HEK293 (cell line): ENCODE data around the gene TRIM2.

Experiments used
- CTCF ChIA-PET: fragments of 350-600 bp; formaldehyde crosslinking; extraction: SDS; loops from one replicate; lab custom pipeline; 2021; ENCODE audit warnings: antibody characterized with exemption; lab: Yijun Ruan, JAX
- POLR2A ChIA-PET: fragments of 300-600 bp; formaldehyde crosslinking; extraction: SDS; loops from one replicate; lab custom pipeline; 2020; ENCODE audit warnings: antibody characterized with exemption, inconsistent platforms; lab: Yijun Ruan, JAX
- H3K27ac ChIP-seq: fragments of 200-500 bp; sonication (Bioruptor generic); 2 replicates; pipeline ENCODE4 v1.5.1; 2014; ENCODE audit warnings: low read depth, low read length, control low read depth, inconsistent platforms; ENCODE audit errors: extremely low read depth
- H3K36me3 ChIP-seq, 2 experiments: fragments of 200-500 bp in 1 of 2; sonication (Bioruptor generic) in 1 of 2; 1 replicate in 1 of 2; 2 replicates in 1 of 2; pipeline ENCODE4 v1.5.1; 2014 to 2017; ENCODE audit warnings: inconsistent platforms in 2 of 2, low read length in 2 of 2; ENCODE audit not compliant: control insufficient read depth in 2 of 2, insufficient read depth in 1 of 2
- H3K4me1 ChIP-seq: fragments of 200-500 bp; sonication (Bioruptor generic); 2 replicates; pipeline ENCODE4 v1.5.1; 2014; ENCODE audit warnings: mild to moderate bottlenecking, low read length, inconsistent platforms; ENCODE audit not compliant: control insufficient read depth, insufficient read depth
- H3K4me3 ChIP-seq: 2 replicates; pipeline ENCODE4 v1.5.1; 2011; ENCODE audit warnings: low read depth, mild to moderate bottlenecking, control low read depth, low read length, moderate library complexity
- H3K9me3 ChIP-seq: fragments of 200-500 bp; sonication (Bioruptor generic); 2 replicates; pipeline ENCODE4 v1.5.1; 2014; ENCODE audit warnings: low read depth, low read length, inconsistent platforms; ENCODE audit not compliant: control insufficient read depth, insufficient read depth
- FEZF1 ChIP-seq: fragments of 450-650 bp; formaldehyde crosslinking; IDR thresholded peaks from 2 replicates; pipeline ENCODE4 v1.5.1; 2016; ENCODE audit warnings: missing biosample characterization, missing genetic modification characterization
- HOXC10 ChIP-seq: sonication (generic); formaldehyde crosslinking; IDR thresholded peaks from 2 replicates; pipeline ENCODE4 v1.8.1; 2023; ENCODE audit warnings: mild to moderate bottlenecking, missing genetic modification reagents
- HOXD13 ChIP-seq: sonication (generic); formaldehyde crosslinking; IDR thresholded peaks from 2 replicates; pipeline ENCODE4 v1.8.0; 2022; ENCODE audit warnings: missing genetic modification reagents, borderline replicate concordance
- REPIN1 ChIP-seq: fragments of 450-650 bp; formaldehyde crosslinking; IDR thresholded peaks from 2 replicates; pipeline ENCODE4 v1.5.1; 2017; ENCODE audit warnings: missing biosample characterization, missing genetic modification characterization, low read depth
- ZEB2 ChIP-seq: fragments of 450-650 bp; formaldehyde crosslinking; IDR thresholded peaks from 2 replicates; pipeline ENCODE4 v1.5.1; 2016; ENCODE audit warnings: missing biosample characterization, missing genetic modification characterization
- ZNF174 ChIP-seq: fragments of 450-650 bp; formaldehyde crosslinking; IDR thresholded peaks from 2 replicates; pipeline ENCODE4 v1.5.0; 2017; ENCODE audit warnings: missing biosample characterization, mild to moderate bottlenecking, missing genetic modification characterization
- ZNF184 ChIP-seq: fragments of 450-650 bp; IDR thresholded peaks from 2 replicates; pipeline ENCODE4 v1.5.1; 2018; ENCODE audit warnings: missing biosample characterization, mild to moderate bottlenecking, missing genetic modification characterization
- ZNF311 ChIP-seq: fragments of 450-650 bp; formaldehyde crosslinking; IDR thresholded peaks from 2 replicates; pipeline ENCODE4 v1.5.1; 2017; ENCODE audit warnings: missing biosample characterization, missing genetic modification characterization, borderline replicate concordance
- ZNF510 ChIP-seq: fragments of 450-650 bp; formaldehyde crosslinking; IDR thresholded peaks from 2 replicates; pipeline ENCODE4 v1.5.1; 2018; ENCODE audit warnings: mild to moderate bottlenecking, missing genetic modification characterization, missing biosample characterization; ENCODE audit not compliant: insufficient replicate concordance
- ZNF529 ChIP-seq: fragments of 450-650 bp; formaldehyde crosslinking; IDR thresholded peaks from 2 replicates; pipeline ENCODE4 v1.5.1; 2017; ENCODE audit warnings: missing genetic modification characterization, missing biosample characterization; ENCODE audit not compliant: insufficient replicate concordance
- ZNF658 ChIP-seq: fragments of 450-650 bp; formaldehyde crosslinking; IDR thresholded peaks from 2 replicates; pipeline ENCODE4; 2016; ENCODE audit warnings: missing biosample characterization, missing genetic modification characterization
- ZNF701 ChIP-seq: fragments of 450-650 bp; formaldehyde crosslinking; IDR thresholded peaks from 2 replicates; pipeline ENCODE4 v1.5.1; 2016; ENCODE audit warnings: missing biosample characterization, missing genetic modification characterization
- ZNF76 ChIP-seq: fragments of 450-650 bp; formaldehyde crosslinking; IDR thresholded peaks from 2 replicates; pipeline ENCODE4; 2016; ENCODE audit warnings: low read depth, missing biosample characterization, missing genetic modification characterization, borderline replicate concordance
- ZNF776 ChIP-seq: fragments of 450-650 bp; formaldehyde crosslinking; IDR thresholded peaks from 2 replicates; pipeline ENCODE4 v1.5.0; 2017; ENCODE audit warnings: missing biosample characterization, missing genetic modification characterization, borderline replicate concordance
- ZNF777 ChIP-seq: fragments of 450-650 bp; formaldehyde crosslinking; IDR thresholded peaks from 2 replicates; pipeline ENCODE4 v1.5.1; 2017; ENCODE audit warnings: missing biosample characterization, missing genetic modification characterization, borderline replicate concordance
- ZNF785 ChIP-seq: fragments of 450-650 bp; formaldehyde crosslinking; IDR thresholded peaks from 2 replicates; pipeline ENCODE4 v1.5.1; 2016; ENCODE audit warnings: missing biosample characterization, missing genetic modification characterization
- TF ChIP-seq, protein P1 (sequence below): fragments of 450-650 bp; formaldehyde crosslinking; IDR thresholded peaks from 2 replicates; pipeline ENCODE4 v1.5.1; 2016; ENCODE audit warnings: missing biosample characterization, missing genetic modification characterization
- TF ChIP-seq, protein P2 (sequence below): fragments of 450-650 bp; formaldehyde crosslinking; IDR thresholded peaks from 2 replicates; pipeline ENCODE4 v1.5.1; 2016; ENCODE audit warnings: missing biosample characterization, missing genetic modification characterization
- TF ChIP-seq, protein P3 (sequence below): fragments of 450-650 bp; formaldehyde crosslinking; IDR thresholded peaks from 2 replicates; pipeline ENCODE4 v1.5.1; 2016; ENCODE audit warnings: missing biosample characterization, missing genetic modification characterization
- TF ChIP-seq, protein P4 (sequence below): fragments of 450-650 bp; formaldehyde crosslinking; IDR thresholded peaks from 2 replicates; pipeline ENCODE4 v1.5.1; 2016; ENCODE audit warnings: missing biosample characterization, missing genetic modification characterization
- TF ChIP-seq, protein P5 (sequence below): fragments of 450-650 bp; formaldehyde crosslinking; IDR thresholded peaks from 2 replicates; pipeline ENCODE4 v1.5.1; 2017; ENCODE audit warnings: missing biosample characterization, missing genetic modification characterization
- TF ChIP-seq, protein P6 (sequence below): fragments of 450-650 bp; formaldehyde crosslinking; IDR thresholded peaks from 2 replicates; pipeline ENCODE4 v1.5.1; 2017; ENCODE audit warnings: missing biosample characterization, mild to moderate bottlenecking, missing genetic modification characterization, moderate library complexity

TRIM2 gene

DNA sequence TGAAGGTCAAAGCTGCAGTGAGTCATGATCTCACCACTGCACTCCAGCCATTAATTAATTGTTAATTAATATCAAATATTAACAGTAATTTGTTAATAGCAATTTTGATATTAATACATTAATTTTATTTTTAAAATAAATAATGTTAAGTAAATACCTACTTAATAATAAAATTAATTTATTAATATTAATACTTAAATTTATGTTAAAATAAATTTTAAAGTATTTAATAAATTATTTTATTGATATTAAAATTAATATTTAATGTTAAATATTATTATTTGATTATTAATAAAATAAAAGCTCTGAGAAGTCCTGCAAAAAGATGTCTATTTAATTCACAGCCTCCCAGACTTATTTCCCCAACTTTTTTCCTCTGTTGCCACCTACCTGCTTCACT, 25.1 kb upstream of the TRIM2 start (continued):
- TF ChIP-seq, protein P1, sequence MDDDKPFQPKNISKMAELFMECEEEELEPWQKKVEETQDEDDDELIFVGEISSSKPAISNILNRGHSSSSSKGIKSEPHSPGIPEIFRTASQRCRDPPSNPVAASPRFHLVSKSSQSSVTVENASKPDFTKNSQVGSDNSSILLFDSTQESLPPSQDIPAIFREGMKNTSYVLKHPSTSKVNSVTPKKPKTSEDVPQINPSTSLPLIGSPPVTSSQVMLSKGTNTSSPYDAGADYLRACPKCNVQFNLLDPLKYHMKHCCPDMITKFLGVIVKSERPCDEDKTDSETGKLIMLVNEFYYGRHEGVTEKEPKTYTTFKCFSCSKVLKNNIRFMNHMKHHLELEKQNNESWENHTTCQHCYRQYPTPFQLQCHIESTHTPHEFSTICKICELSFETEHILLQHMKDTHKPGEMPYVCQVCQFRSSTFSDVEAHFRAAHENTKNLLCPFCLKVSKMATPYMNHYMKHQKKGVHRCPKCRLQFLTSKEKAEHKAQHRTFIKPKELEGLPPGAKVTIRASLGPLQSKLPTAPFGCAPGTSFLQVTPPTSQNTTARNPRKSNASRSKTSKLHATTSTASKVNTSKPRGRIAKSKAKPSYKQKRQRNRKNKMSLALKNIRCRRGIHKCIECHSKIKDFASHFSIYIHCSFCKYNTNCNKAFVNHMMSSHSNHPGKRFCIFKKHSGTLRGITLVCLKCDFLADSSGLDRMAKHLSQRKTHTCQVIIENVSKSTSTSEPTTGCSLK (tag by site-specific recombination): no peak
- TF ChIP-seq ZNF785 (tag by site-specific recombination): no peak
- TF ChIP-seq HOXC10: no peak
- TF ChIP-seq, protein P2, sequence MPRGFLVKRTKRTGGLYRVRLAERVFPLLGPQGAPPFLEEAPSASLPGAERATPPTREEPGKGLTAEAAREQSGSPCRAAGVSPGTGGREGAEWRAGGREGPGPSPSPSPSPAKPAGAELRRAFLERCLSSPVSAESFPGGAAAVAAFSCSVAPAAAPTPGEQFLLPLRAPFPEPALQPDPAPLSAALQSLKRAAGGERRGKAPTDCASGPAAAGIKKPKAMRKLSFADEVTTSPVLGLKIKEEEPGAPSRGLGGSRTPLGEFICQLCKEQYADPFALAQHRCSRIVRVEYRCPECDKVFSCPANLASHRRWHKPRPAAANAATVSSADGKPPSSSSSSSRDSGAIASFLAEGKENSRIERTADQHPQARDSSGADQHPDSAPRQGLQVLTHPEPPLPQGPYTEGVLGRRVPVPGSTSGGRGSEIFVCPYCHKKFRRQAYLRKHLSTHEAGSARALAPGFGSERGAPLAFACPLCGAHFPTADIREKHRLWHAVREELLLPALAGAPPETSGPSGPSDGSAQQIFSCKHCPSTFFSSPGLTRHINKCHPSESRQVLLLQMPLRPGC: no peak
- no peak for TF ChIP-seq ZEB2 (tag by site-specific recombination)
- TF ChIP-seq HOXD13: no peak
- TF ChIP-seq, protein P3, sequence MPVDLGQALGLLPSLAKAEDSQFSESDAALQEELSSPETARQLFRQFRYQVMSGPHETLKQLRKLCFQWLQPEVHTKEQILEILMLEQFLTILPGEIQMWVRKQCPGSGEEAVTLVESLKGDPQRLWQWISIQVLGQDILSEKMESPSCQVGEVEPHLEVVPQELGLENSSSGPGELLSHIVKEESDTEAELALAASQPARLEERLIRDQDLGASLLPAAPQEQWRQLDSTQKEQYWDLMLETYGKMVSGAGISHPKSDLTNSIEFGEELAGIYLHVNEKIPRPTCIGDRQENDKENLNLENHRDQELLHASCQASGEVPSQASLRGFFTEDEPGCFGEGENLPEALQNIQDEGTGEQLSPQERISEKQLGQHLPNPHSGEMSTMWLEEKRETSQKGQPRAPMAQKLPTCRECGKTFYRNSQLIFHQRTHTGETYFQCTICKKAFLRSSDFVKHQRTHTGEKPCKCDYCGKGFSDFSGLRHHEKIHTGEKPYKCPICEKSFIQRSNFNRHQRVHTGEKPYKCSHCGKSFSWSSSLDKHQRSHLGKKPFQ (tag by site-specific recombination): no peak
- TF ChIP-seq, all 188 proteins: peak for 0

DNA sequence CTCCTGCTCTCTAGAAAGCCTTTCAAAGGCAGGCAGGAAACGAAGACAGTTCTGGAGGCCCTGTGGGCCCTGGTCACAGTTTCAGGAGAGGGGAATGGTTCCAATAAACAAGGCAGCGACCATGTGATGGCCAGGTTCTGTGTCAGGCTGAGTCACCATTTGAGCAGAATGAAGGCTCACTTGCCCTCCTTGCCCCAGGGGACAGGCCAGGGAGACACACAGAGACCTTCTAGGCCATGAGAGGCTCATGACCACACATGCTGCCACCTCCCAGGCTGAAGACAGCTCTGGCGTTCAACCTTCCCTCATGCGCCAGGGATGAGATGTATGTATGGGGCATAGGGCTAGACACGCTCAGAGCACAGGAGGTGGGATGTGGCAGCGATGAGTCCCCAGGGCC, 22.9 kb upstream of the TRIM2 start:
- no peak overlapping the region for H3K27ac ChIP-seq
- TF ChIP-seq REPIN1 (no peak), ZNF777 (no peak), ZNF76 (no peak), ZNF510 (no peak), ZNF658 (tag by site-specific recombination) (no peak)
- TF ChIP-seq, protein P4, sequence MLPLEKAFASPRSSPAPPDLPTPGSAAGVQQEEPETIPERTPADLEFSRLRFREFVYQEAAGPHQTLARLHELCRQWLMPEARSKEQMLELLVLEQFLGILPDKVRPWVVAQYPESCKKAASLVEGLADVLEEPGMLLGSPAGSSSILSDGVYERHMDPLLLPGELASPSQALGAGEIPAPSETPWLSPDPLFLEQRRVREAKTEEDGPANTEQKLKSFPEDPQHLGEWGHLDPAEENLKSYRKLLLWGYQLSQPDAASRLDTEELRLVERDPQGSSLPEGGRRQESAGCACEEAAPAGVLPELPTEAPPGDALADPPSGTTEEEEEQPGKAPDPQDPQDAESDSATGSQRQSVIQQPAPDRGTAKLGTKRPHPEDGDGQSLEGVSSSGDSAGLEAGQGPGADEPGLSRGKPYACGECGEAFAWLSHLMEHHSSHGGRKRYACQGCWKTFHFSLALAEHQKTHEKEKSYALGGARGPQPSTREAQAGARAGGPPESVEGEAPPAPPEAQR (tag by site-specific recombination): no peak
- POLR2A ChIA-PET: no interaction called here
- CTCF ChIA-PET: no interaction called here
- H3K36me3 ChIP-seq: no peaks in the 10 kb centered on the region
- no peaks in the 10 kb centered on the region; the same call in 1 of the 2 replicates for H3K4me1 ChIP-seq
- no peak overlapping the region for H3K4me3 ChIP-seq
- H3K9me3 ChIP-seq: no peaks in the 10 kb centered on the region

DNA sequence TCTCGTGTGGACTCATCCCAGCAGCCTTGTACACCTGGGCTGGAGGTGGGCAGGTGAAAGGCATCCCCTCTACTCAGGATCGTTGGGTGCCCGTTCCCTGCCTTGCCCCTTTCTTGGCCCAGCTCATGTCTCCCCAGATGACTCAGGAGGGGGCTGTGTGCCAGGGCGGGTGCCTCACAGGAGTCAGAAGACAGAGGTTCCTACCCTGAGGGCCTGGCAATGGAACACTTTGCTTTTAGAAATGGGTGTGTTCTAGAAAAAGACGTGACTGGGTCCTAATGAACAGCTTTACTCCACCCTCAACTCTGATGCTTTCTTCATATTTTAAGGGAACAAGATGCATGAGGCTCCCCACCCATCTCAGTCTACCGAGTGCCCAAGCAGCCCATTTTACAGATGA, 22.5 kb upstream of the TRIM2 start:
- Histone ChIP-seq H3K27ac (no peak overlapping the region), H3K9me3 (no peaks in the 10 kb centered on the region), H3K36me3 (no peaks in the 10 kb centered on the region), H3K4me3 (no peak overlapping the region), H3K4me1 (no peaks in the 10 kb centered on the region; the same call in 1 of the 2 replicates)
- ChIA-PET CTCF (no interaction called here), POLR2A (no interaction called here)
- no peak for TF ChIP-seq ZNF529 (tag by site-specific recombination)
- TF ChIP-seq ZNF174 (tag by site-specific recombination): no peak
- TF ChIP-seq, protein P5, sequence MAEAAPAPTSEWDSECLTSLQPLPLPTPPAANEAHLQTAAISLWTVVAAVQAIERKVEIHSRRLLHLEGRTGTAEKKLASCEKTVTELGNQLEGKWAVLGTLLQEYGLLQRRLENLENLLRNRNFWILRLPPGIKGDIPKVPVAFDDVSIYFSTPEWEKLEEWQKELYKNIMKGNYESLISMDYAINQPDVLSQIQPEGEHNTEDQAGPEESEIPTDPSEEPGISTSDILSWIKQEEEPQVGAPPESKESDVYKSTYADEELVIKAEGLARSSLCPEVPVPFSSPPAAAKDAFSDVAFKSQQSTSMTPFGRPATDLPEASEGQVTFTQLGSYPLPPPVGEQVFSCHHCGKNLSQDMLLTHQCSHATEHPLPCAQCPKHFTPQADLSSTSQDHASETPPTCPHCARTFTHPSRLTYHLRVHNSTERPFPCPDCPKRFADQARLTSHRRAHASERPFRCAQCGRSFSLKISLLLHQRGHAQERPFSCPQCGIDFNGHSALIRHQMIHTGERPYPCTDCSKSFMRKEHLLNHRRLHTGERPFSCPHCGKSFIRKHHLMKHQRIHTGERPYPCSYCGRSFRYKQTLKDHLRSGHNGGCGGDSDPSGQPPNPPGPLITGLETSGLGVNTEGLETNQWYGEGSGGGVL: no peak
- no peak for TF ChIP-seq ZNF184 (tag by site-specific recombination)
- TF ChIP-seq ZNF701 (tag by site-specific recombination): no peak
- no peak for TF ChIP-seq ZNF776 (tag by site-specific recombination)
- TF ChIP-seq ZNF311 (tag by site-specific recombination): no peak
- TF ChIP-seq, protein P6, sequence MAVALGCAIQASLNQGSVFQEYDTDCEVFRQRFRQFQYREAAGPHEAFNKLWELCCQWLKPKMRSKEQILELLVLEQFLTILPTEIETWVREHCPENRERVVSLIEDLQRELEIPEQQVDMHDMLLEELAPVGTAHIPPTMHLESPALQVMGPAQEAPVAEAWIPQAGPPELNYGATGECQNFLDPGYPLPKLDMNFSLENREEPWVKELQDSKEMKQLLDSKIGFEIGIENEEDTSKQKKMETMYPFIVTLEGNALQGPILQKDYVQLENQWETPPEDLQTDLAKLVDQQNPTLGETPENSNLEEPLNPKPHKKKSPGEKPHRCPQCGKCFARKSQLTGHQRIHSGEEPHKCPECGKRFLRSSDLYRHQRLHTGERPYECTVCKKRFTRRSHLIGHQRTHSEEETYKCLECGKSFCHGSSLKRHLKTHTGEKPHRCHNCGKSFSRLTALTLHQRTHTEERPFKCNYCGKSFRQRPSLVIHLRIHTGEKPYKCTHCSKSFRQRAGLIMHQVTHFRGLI (tag by site-specific recombination): no peak
- TF ChIP-seq FEZF1: no peak
